ENCODE results near the gene NEDD8.
"Not testable (repeated sequence)": the region's sequence is repeated elsewhere in the genome, so short reads cannot be mapped to it uniquely, and the experiment has no call there.

Gene NEDD8

GRCh38 chr14:24231263-24232120, 675 bp downstream of the NEDD8 start:
- H3K27me3 Mint-ChIP-seq: no peaks in the 10 kb centered on the region
- peak overlapping the region; percentile 98 for H3K4me3 Mint-ChIP-seq
- no peaks in the 10 kb centered on the region for H3K9me3 Mint-ChIP-seq
- peaks cover 63% of the 10 kb centered on the region for H3K4me1 Mint-ChIP-seq (ENCODE audit: low read depth)
- H3K27ac Mint-ChIP-seq: peak overlapping the region; percentile 91
- peaks cover 42% of the 10 kb centered on the region for H3K36me3 Mint-ChIP-seq (ENCODE audit: low read depth)

- no peak overlapping the region for H3K27ac Mint-ChIP-seq
- no peaks in the 10 kb centered on the region for H3K9me3 Mint-ChIP-seq
- peaks cover 48% of the 10 kb centered on the region for H3K4me1 Mint-ChIP-seq (ENCODE audit: low read depth)
- H3K4me3 Mint-ChIP-seq: no peak overlapping the region
- H3K27me3 Mint-ChIP-seq: no peaks in the 10 kb centered on the region
- H3K36me3 Mint-ChIP-seq (ENCODE audit: low read depth): peaks cover 33% of the 10 kb centered on the region
Observed at GRCh38 chr14:24228902-24229301, 3.3 kb downstream of the NEDD8 start.

GRCh38 chr14:24226473-24226872, 5.7 kb downstream of the NEDD8 start:
- H3K27me3 Mint-ChIP-seq: no peaks in the 10 kb centered on the region
- no peak overlapping the region for H3K27ac Mint-ChIP-seq
- H3K9me3 Mint-ChIP-seq: no peaks in the 10 kb centered on the region
- no peak overlapping the region for H3K4me3 Mint-ChIP-seq
- H3K4me1 Mint-ChIP-seq (ENCODE audit: low read depth): peaks cover 37% of the 10 kb centered on the region
- peaks cover 33% of the 10 kb centered on the region for H3K36me3 Mint-ChIP-seq (ENCODE audit: low read depth)

- H3K4me3 Mint-ChIP-seq: no peak overlapping the region
- H3K27ac Mint-ChIP-seq: peak overlapping the region; percentile 27
- H3K4me1 Mint-ChIP-seq (ENCODE audit: low read depth): peaks cover 29% of the 10 kb centered on the region
- no peaks in the 10 kb centered on the region for H3K9me3 Mint-ChIP-seq
- H3K36me3 Mint-ChIP-seq (ENCODE audit: low read depth): peaks cover 35% of the 10 kb centered on the region
- H3K27me3 Mint-ChIP-seq: no peaks in the 10 kb centered on the region
Observed at GRCh38 chr14:24224618-24225071, 7.5 kb downstream of the NEDD8 start.

GRCh38 chr14:24222987-24223386, 9.2 kb downstream of the NEDD8 start:
- not testable (repeated sequence) for H3K27ac Mint-ChIP-seq
- peaks cover 20% of the 10 kb centered on the region for H3K4me1 Mint-ChIP-seq (ENCODE audit: low read depth)

GRCh38 chr14:24219521-24219920, 12.6 kb downstream of the NEDD8 start:
- Mint-ChIP-seq H3K4me1 (ENCODE audit: low read depth) (peaks cover 22% of the 10 kb centered on the region), H3K27ac (no peak overlapping the region), H3K4me3 (no peak overlapping the region), H3K27me3 (no peaks in the 10 kb centered on the region), H3K9me3 (no peaks in the 10 kb centered on the region), H3K36me3 (ENCODE audit: low read depth) (peaks cover 21% of the 10 kb centered on the region)

More at GRCh38 chr14:24222987-24223386, 9.2 kb downstream of the NEDD8 start:
- H3K9me3 Mint-ChIP-seq, H3K27me3 Mint-ChIP-seq, H3K4me3 Mint-ChIP-seq: not testable (repeated sequence)
- peaks cover 37% of the 10 kb centered on the region for H3K36me3 Mint-ChIP-seq (ENCODE audit: low read depth)

- H3K27me3 Mint-ChIP-seq: no peaks in the 10 kb centered on the region
- H3K27ac Mint-ChIP-seq: no peak overlapping the region
- H3K4me3 Mint-ChIP-seq: no peak overlapping the region
- H3K36me3 Mint-ChIP-seq (ENCODE audit: low read depth): peaks cover 19% of the 10 kb centered on the region
- H3K4me1 Mint-ChIP-seq (ENCODE audit: low read depth): peaks cover 24% of the 10 kb centered on the region
- H3K9me3 Mint-ChIP-seq: no peaks in the 10 kb centered on the region
Observed at GRCh38 chr14:24219080-24219479, 13.1 kb downstream of the NEDD8 start.

GRCh38 chr14:24216876-24217275, 15.3 kb downstream of the NEDD8 start:
- peak overlapping the region; percentile 34 for H3K27ac Mint-ChIP-seq
- not testable (repeated sequence) for H3K27me3 Mint-ChIP-seq, H3K9me3 Mint-ChIP-seq, H3K4me3 Mint-ChIP-seq
- peaks cover 45% of the 10 kb centered on the region for H3K4me1 Mint-ChIP-seq (ENCODE audit: low read depth)
- H3K36me3 Mint-ChIP-seq (ENCODE audit: low read depth): peaks cover 30% of the 10 kb centered on the region

GRCh38 chr14:24216345-24216699, 15.8 kb downstream of the NEDD8 start:
- H3K4me3 Mint-ChIP-seq: peak overlapping the region; percentile 99

GRCh38 chr14:24215495-24216344, 16.4 kb downstream of the NEDD8 start, which contains the start of gene MDP1:
Gene MDP1 (minus strand): TSS chr14:24216066. CDS start chr14:24215955, 111 bp downstream.
- Mint-ChIP-seq H3K27me3 (no peaks in the 10 kb centered on the region), H3K4me3 (peak within 1 kb of the TSS; percentile 99), H3K9me3 (no peaks in the 10 kb centered on the region), H3K27ac (peak within 1 kb of the TSS; percentile 59), H3K36me3 (ENCODE audit: low read depth) (peaks cover 40% of the 10 kb centered on the region), H3K4me1 (ENCODE audit: low read depth) (peaks cover 55% of the 10 kb centered on the region)

More at GRCh38 chr14:24216345-24216699, 15.8 kb downstream of the NEDD8 start:
- Mint-ChIP-seq H3K27ac (peak overlapping the region; percentile 59), H3K4me1 (ENCODE audit: low read depth) (peaks cover 51% of the 10 kb centered on the region), H3K27me3 (no peaks in the 10 kb centered on the region), H3K9me3 (no peaks in the 10 kb centered on the region), H3K36me3 (ENCODE audit: low read depth) (peaks cover 35% of the 10 kb centered on the region)

- H3K27ac Mint-ChIP-seq: peak overlapping the region; percentile 99
- H3K4me1 Mint-ChIP-seq (ENCODE audit: low read depth): peaks cover 61% of the 10 kb centered on the region
- no peaks in the 10 kb centered on the region for H3K9me3 Mint-ChIP-seq
- peaks cover 50% of the 10 kb centered on the region for H3K36me3 Mint-ChIP-seq (ENCODE audit: low read depth)
- H3K4me3 Mint-ChIP-seq: peak overlapping the region; percentile 99
- H3K27me3 Mint-ChIP-seq: no peaks in the 10 kb centered on the region
Observed at GRCh38 chr14:24213866-24214662, 18.1 kb downstream of the NEDD8 start.

GRCh38 chr14:24212924-24213865, 19.0 kb downstream of the NEDD8 start, which contains the start of gene CHMP4A:
Gene CHMP4A (minus strand): TSS chr14:24213488. CDS start chr14:24213439, 49 bp downstream.
- H3K9me3 Mint-ChIP-seq: no peaks in the 10 kb centered on the region
- H3K27me3 Mint-ChIP-seq: no peaks in the 10 kb centered on the region
- peak within 1 kb of the TSS; percentile 99 for H3K4me3 Mint-ChIP-seq
- H3K36me3 Mint-ChIP-seq (ENCODE audit: low read depth): peaks cover 50% of the 10 kb centered on the region
- H3K4me1 Mint-ChIP-seq (ENCODE audit: low read depth): peaks cover 61% of the 10 kb centered on the region
- H3K27ac Mint-ChIP-seq: peak within 1 kb of the TSS; percentile 99

GRCh38 chr14:24211311-24211710, 20.9 kb downstream of the NEDD8 start:
- H3K4me3 Mint-ChIP-seq: peak overlapping the region; percentile 99
- peaks cover 59% of the 10 kb centered on the region for H3K36me3 Mint-ChIP-seq (ENCODE audit: low read depth)
- peaks cover 73% of the 10 kb centered on the region for H3K4me1 Mint-ChIP-seq (ENCODE audit: low read depth)
- H3K9me3 Mint-ChIP-seq: no peaks in the 10 kb centered on the region
- no peaks in the 10 kb centered on the region for H3K27me3 Mint-ChIP-seq
- H3K27ac Mint-ChIP-seq: peak overlapping the region; percentile 99
